Activated CD4-positive, CD25-positive, alpha-beta regulatory T cell (primary cell): ENCODE measurements around the gene CD4.
A peak's percentile ranks its signal among the peaks of the same experiment; 100 is the strongest.
"Not testable (repeated sequence)": the region's sequence is repeated elsewhere in the genome, so short reads cannot be mapped to it uniquely, and the experiment has no call there.

ENCODE experiments used
- DNase-seq, 4 experiments: peaks; one replicate each; lab custom pipeline; 2025; lab: John Stamatoyannopoulos, UW

Gene CD4

DNA sequence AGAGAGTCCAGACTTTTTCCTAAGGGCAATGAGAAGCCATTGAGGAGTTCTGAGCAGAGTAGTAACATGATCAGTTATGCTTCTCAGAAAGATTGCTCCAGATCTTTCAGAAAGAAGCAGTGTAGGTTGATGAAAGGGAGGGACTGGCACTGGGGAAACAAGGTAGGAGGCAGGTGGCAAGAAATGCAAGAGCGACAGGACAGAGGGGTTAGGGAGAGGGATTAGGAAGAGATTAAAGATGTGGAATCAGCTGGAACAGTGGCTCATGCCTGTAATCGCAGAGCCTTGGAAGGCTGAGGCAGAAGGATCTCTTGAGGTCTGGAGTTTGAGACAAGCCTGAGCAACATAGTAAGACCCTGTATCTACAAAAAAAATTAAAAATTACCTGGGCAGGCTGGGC lies 58.3 kb downstream of the CD4 start:
- DNase-seq: no peak

DNA sequence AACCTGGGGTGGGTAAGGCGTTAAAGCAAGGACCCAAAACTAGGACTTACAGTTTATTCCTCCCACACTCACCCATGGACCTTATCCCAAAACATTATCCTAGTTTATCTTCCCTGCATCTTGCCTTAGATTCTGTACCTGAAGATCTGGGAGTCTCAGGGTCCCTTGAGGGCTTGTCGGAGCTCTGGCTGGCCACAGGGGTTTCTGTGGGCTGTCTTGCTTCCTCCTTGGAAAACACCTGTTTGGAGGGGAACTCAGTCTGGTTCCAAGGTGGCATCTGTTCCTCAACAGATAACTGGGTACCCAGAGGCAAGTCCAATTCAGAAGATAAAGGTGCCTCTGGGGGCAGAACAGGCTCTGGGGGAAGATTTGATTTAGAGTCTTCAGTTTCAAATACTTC lies 60.1 kb downstream of the CD4 start:
- no peak for DNase-seq

DNA sequence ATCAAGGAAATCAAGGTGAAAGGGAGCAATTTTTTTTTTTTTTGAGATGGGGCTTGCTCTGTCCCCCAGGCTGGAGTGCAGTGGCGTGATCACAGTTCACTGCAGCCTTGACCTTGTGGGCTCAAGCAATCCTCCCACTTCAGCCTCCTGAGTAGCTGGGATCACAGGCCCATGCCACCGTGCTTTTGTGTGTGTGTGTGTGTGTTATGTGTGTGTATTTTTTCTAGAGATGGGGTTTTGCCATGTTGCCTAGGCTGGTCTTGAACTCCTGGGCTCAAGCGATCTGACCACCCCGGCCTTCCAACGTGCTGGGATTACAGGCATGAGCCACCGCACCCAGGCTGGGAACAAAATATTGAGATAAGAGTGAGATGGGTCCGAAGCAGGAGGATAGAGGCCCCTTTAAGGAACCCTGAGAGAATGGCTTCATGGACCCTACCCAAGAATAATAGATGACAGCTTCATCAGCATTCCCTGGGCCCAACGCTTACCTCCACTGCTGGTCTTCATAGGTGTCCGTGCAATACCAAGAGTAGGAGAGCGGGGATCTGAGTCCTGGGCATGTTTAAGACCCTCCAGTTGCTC lies 60.7 kb downstream of the CD4 start:
- no peak for DNase-seq

DNA sequence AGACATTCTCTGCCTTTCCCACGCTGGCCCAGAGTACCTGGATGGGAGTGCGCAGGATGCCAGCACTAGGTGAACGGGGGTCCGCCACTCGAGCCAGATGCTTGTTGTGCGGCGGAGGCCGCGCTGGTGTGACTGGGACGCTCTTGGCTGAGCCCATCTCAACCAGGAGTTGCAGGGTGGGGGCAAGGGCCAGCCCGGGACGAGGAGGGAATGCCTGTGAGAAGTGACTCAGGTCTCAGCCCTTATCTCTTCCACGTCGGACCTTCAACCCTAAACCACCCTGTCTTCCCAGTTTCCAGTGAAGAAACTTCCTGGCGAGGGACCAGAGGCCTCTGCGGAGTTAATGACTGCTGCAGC lies 61.4 kb downstream of the CD4 start:
- no peak for DNase-seq

DNA sequence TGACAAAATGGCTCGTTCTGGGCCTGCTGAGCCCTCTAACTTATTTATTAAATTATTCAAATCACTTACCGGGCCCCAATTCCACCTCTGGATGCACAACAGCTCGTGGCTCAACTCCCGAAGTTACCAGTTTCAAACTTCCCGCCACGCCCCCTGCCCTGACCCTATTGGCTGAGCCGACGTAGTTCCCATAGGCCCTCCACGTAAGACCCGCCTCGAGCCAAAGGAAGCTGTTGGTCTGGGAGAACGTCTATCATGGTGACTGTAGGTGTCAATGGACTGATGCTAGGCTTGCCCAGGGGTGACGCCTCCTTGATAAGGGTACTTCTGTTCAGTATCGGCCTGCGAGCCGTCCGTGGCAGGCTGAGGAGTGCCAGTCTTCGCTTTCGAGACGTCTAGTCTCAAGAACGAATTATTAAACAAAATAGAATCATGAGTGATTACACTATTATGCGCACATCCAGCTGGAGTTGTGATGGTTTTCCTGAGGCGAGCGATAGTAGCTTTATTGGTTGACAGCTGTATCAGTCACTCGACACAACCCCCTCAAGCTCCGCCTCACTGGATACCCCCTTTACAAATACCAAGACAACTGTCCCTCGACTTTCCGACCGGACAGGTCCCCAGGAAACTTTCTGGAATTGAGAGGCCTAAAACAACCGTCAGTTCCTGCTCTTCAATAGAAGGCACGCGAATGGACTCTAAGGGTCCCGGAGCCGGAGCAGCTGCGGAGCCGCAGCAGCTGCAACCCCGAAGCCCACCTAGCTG lies 62.0 kb downstream of the CD4 start, which contains the start of gene CDCA3:
TSS of gene CDCA3 (minus strand) at position 134 of the 768 bp plus-strand sequence. CDS start 334 bp downstream, outside the sequence.
- DNase-seq: peak; percentile 76 to 85 (median 82)

DNA sequence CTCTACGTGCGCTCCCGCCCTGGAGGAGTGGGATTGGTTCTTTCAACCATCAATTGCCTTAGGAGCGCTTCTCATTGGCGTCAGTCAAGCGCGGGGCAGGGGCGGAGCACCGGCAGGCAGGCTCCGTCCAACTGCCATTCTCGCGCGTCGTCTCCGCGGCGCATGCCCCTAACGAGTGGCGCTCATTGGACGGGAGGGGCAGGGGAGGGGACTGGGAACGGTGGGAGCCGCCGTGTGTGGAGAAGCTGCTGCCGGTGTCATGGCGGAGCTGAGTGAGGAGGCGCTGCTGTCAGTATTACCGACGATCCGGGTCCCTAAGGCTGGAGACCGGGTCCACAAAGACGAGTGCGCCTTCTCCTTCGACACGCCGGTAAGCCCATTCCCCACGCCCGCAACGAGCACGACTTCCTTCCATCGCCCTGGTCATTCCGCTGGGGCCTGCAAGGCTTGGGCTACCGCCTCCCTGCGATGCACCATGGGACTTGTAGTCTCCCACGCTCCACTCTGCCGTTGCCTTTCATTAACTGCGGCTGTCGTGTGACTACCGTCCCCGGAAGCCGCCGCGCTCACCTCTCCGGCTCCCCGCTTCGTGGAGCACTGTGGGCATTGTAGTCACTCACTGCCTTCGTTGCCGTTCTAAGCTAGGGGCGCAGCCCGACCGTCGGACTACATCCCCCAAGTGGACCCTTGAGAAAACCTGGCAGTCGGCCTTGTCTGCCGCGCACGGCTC lies 62.8 kb downstream of the CD4 start, which contains the start of gene USP5:
TSS of gene USP5 (plus strand) at position 230 of the 730 bp plus-strand sequence. CDS start at position 260, 30 bp downstream.
- peak; percentile 91 to 98 (median 96) for DNase-seq

DNA sequence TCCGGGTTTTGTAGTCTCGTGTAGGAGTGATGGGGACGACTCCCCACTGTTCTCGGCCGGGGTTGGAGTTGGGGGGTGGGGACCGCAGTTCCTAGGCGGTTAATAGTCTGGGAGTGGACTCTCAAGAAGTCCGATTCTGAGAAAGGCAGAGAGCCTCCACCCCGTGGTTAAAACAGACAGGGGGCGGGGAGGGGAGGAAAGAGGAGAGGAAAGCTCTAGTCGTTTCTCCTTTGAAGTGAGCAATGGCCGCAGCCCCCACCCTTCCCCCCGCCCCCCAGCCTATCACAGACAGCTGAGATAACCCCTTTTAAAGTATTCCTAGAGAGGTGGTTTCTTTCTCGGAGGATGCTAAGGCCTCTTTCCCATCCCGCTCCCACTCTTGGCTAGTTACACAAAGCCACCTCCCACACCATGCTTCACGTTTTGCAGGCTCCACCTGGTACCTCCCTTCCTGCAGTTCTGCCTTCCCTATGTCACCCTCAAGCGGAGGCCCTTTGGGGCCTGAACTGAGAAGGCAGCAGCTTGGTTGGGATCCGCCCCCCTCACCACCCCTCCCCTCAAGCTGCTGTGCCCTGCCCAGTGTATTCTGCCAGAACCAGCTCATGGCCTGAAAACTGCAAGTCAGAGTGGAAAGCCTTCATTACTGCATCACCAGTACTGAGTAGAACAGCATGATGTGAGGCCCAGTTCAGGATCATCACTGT lies 63.5 kb downstream of the CD4 start:
- peak in 3 of 4 experiments; percentile 20 to 67 (median 40) for DNase-seq

DNA sequence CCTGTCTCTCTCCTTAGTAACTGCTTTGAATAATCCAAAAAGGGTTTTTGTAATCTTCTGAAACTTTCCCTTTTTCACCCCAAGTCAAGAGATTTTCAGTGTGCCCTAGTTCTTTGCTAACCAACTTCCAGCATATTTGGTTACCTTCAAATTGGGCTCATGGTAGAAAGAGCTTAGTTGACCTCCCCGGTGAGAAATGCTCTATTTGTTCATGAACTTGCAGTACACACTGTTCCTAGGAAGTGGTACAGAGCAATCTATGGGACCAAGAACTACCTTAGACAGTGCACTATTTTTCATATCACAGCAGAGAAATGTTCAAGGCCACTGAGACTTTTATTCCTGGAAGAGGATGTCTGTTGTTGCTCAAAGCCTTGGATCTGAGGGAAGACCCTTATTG lies 64.3 kb downstream of the CD4 start:
- DNase-seq: no peak

DNA sequence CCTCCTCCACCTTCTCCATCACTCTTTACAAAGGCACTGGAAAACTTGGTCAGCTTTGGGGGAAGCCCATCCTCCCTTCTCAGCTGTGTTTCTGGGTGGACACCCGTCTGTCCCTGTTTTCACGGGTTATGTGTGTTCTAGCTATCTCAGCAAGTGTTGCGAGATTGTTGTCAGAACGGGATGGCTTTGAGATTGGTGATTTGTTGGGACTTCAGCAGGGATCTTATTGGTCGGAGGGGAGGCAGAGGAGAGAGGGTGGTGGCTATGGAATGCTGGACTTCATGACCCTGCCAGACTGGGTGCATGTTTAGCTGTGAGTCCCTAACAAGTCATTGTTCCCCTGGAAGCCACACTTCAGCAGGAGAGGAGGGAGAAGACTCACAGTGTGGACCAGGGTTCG lies 64.7 kb downstream of the CD4 start:
- DNase-seq: no peak

DNA sequence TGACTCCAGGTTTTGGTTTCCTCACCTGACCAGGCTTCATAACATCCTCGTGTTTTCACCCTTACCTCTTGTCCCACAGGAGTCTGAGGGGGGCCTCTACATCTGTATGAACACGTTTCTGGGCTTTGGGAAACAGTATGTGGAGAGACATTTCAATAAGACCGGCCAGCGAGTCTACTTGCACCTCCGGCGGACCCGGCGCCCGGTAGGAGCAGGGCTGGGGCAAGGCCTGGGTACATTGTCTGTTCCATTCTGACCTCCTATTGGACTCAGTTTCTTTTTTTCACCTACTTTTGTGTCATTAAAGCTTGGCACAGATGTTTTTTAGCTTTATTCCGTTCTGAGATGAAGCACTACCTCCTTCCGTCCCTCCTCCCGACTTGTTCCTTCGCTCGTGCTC lies 66.0 kb downstream of the CD4 start:
- no peak for DNase-seq

DNA sequence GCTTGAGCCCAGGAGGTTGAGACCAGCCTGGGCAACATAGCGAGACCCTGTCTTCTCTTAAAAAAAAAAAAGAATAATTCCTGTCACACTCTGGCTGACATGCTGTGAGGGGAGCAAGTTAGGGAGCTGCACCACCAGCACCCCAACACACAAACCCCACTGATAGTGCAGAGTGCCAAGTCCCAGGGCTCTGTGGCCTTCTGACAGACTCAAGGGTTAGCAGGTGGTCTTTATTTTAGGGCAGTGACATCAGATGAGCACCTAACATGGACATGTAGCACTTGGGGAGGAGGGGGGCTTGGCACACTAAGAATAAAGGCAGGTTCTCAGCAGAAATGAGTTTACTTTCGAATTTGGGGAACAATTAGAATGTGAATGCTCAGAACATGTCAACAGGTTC lies 69.5 kb downstream of the CD4 start:
- no peak for DNase-seq

DNA sequence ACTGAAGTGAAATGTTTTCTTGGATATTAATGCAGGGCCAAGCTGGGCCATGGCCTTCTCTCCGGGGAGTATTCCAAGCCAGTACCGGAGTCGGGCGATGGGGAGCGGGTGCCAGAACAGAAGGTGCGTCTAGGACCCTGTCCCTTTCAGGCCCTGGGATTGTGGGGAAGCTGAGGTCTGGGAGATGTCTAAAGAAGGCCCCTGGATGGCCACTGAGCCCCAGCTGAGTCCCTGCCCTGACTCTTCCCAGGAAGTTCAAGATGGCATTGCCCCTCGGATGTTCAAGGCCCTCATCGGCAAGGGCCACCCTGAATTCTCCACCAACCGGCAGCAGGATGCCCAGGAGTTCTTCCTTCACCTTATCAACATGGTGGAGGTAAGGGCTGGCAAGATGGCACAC lies 70.8 kb downstream of the CD4 start:
- DNase-seq: no peak

DNA sequence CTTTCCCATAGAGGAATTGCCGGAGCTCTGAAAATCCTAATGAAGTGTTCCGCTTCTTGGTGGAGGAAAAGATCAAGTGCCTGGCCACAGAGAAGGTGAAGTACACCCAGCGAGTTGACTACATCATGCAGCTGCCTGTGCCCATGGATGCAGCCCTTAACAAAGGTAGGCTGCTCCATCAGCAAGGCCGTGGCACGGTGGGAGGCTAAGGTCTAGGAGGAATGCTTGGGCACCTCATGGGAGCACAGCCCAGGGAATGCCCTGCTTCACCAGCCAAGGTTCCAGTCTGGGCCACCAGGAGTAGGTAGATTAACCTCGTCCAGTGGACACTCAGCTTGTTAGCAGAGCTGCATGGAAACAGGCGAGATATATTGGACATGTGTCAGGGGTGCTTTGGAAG lies 71.6 kb downstream of the CD4 start:
- DNase-seq: no peak

DNA sequence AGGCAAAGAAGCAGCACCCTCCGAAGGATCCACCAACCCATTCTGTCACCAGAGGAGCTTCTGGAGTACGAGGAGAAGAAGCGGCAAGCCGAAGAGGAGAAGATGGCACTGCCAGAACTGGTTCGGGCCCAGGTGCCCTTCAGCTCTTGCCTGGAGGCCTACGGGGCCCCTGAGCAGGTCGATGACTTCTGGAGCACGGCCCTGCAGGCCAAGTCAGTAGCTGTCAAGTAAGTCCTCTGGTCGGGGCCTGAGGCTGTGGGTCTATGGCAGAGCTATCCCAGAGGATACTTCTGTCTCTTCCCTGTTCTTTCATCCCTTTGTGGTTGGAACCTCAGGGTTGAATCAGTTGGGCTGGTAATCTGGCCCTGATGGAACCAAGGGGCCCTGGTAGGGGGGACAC lies 72.1 kb downstream of the CD4 start:
- DNase-seq: no peak

DNA sequence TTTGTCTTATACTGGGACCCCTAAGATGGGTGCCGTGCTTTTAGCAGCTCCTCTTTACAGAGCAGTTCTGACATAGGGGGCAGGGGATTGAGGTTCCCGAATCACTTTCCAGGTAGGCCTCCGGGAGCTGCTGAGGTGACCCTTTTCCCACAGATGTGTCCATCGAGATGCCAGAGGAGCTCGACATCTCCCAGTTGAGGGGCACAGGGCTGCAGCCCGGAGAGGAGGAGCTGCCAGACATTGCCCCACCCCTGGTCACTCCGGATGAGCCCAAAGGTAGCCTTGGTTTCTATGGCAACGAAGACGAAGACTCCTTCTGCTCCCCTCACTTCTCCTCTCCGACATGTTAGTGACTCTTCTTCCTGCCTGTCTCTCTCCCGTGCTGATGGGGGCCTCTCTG lies 73.7 kb downstream of the CD4 start:
- DNase-seq: no peak

DNA sequence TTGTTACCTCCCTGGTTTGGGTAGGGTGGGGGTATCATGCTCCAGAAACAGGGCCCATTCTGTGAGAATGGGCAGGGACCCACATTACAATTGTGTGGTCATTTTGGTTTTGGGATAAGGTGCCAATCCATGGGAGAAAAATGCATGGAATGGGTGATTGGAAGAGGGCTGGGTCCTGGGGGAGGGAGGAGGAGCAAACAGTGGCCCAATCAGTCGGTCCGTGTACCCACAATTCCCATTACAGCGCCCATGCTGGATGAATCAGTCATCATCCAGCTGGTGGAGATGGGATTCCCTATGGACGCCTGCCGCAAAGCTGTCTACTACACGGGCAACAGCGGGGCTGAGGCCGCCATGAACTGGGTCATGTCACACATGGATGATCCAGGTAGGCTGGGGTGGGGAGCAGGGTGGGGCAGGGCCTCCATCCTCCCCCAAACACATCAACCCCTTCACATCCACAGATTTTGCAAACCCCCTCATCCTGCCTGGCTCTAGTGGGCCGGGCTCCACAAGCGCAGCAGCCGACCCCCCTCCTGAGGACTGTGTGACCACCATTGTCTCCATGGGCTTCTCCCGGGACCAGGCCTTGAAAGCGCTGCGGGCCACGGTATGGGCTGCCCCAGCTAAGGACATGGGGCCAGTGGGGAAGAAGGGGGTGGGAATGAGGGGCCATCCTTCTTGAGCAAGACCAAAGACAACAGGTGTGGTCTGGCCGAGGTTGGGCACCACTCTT lies 74.4 kb downstream of the CD4 start:
- DNase-seq: no peak

DNA sequence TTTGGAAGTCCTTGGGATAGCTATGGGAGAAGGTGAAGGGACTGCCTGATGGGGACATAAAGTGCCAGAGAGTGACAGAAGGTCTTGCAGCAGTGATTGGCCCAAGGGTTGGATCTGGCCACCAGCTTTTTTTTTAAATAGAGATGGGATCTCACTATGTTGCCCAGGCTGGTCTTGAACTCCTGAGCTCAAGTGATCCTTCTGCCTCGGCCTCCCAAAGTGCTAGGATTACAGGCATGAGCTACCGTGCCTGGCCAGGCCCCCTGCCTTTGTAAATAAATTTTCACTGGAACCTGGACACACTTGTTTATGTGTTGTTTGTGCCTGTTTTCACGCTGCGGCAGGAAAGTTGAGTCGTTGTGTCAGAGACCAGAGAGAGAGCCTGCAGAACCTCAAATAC lies 76.0 kb downstream of the CD4 start:
- not testable (repeated sequence) for DNase-seq

DNA sequence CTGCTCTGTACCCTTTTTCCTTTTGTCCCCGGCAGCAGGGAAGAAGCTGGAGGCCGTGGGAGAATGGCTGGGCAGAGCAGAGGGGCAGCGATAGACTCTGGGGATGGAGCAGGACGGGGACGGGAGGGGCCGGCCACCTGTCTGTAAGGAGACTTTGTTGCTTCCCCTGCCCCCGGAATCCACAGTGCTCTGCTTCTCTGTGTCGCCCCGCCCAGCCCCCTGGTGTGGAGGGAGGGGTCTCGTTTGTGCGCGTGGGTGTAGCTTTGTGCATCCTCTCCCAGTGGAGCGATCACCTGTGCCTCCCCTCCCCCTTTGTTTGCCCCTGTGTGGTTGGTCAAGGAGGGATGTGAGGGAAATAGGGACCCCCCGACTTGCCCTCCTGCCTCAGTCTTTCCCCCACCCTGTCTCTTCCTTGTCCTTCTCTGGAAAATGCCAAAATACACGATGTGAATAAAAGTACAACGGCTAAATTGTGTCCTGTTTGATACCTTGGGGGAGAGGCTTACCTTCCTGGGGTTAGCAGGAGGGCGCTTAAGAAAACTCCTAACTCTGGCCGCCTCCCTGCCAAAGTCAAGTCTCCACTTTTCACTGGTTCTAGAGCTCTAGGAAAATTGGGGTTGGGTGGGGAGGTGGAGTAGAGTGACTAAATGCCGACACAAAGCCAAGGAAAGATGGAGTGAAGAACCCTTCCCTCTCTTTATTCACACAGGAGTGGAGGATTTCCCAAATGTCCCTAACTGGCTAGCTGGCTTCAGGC lies 77.0 kb downstream of the CD4 start:
- DNase-seq: no peak

DNA sequence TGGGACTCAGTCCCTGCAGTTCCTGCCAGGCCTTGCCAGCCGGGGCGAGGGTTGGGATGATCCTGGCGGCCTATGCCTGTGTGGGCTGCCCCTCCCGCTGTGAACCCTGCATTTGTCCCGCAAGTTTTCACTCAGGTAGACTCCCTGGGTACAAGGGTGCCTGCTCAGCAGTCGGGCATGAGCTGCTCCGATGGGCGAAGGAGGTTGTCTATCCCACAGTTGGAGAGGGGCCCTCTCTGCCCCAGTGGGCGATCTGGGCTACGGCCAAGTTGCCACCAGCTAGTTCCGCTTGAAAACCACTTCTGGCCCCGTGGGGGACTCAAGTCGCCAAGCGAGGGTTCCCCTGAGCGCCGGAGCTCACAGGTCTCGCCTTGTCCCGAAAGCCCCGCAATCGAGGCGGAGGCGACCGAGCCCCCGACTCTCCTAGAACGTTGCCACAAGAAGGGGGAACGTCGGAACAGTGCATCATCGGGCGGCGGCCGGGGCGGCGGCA lies 77.6 kb downstream of the CD4 start:
- no peak for DNase-seq

DNA sequence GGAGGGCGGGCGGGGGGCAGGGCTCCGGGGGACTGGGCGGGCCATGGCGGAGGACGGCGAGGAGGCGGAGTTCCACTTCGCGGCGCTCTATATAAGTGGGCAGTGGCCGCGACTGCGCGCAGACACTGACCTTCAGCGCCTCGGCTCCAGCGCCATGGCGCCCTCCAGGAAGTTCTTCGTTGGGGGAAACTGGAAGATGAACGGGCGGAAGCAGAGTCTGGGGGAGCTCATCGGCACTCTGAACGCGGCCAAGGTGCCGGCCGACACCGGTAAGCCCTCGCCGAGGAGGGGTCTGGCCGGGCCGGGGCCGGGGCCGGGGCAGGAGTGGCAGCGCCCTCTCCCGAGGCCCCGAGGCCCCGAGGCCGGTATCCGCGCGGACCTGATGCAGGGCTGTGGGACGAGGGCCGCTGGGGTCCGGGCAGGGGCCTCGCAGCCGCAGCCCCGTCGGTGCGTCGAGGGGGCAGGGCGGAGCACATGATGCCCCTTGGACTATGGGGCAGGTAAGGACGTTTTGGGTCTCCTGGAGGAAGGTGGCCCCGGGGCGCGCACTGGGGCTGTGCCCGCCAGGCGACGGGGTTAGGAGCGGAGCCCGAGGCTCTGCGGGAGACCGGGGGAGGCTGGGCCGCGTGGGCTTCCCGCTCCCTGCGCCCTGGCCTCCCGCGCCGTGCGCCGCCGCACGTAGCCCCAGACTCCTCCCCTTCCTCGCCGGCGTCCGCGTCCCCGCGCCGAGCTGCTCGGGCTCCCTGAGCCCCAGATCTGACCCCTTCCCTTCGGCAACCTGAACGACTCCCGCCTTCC lies 78.3 kb downstream of the CD4 start, which contains the start of gene TPI1:
TSS of gene TPI1 (plus strand) at position 119 of the 798 bp plus-strand sequence. CDS start at position 155, 36 bp downstream.
- peak; percentile 49 to 65 (median 58) for DNase-seq
